DMS 273 (cell line): ENCODE results near the gene HS3ST2.

ENCODE experiments used
- DNase-seq: peaks from one replicate; lab custom pipeline; 2025; ENCODE audit not compliant: unreplicated experiment; lab: John Stamatoyannopoulos, UW

Gene HS3ST2

DNA sequence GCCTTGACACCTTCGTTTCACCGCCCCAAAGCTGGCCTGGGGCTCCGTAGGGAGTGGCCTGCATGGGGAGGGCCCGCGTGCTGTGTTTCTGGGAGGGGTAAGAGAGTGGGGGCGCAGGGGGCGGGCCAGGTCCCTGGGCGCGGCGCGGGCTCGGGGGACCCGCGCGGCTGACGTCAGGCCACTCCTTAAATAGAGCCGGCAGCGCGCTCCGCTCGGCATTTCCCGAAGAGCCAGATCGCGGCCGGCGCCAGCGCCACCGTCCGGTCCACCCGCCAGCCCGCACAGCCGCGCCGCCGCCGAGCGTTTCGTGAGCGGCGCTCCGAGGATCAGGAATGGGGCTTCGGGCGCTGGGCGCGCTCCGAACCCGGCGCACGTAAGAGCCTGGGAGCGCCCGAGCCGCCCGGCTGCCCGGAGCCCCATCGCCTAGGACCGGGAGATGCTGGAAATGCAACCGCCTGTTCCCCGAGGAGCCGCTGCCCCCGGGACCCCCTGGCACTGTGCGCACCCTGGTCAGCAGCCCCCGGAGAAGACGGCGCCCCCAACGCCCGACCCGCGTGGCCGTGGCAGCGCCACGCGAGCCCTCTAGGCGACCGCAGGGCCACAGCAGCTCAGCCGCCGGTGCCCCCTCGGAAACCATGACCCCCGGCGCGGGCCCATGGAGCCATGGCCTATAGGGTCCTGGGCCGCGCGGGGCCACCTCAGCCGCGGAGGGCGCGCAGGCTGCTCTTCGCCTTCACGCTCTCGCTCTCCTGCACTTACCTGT is at the start of gene HS3ST2:
Gene HS3ST2 (plus strand): TSS at position 215 of the 763 bp plus-strand sequence. CDS start 449 bp downstream, at position 664.
- peak; percentile 84 for DNase-seq

DNA sequence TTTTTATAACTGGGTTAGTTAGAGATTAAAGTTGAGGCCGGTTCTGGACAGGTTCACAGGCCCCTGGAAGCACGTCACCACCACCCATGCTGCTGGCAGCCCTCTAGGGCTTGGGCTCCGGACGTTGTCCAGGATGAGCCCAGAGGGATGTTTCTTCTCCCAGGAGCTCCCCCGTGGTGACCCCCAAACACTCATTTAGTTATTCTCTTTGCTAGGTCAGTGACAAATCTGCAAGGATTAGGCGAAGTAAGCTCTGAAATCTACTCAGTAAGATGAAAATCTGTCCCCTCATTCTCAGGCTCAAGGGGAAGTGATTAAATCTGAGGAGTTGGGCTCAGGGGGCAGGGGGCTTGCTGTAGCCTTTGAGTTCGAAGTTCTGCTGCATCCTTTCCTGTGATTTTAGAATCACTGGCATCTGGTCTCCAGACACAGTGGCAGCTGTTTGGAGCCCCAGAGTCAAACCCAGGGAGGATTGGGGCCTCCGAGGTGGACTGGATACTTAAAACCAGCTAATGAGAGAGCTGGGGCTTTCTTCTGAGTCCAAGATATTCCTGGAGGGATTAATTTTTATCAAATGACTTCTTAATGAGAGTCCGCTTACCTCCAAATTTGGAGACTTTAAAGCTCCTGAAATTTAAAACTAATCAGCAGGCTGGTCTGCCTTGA is 49.2 kb upstream of the HS3ST2 start:
- DNase-seq = peak; percentile 16

DNA sequence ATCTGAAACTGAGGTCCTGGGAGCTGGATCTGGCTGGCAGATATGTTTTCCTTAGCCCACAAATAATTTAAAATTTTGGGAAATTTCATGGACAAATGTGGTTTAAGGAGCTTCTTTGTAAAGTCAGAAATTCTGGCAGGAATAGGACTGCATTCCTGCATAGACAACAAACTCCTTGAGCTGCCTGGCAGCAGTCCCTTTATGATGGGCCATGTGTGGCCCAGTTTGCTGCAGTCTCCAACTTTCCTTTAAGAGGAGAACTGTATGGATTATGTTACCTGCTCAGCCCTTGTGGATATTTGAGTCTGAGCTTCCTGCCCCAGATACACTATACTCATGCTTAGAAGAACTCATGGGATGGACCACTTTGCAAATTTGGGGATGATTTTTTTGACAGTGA is 48.5 kb upstream of the HS3ST2 start:
- DNase-seq = no peak

DNA sequence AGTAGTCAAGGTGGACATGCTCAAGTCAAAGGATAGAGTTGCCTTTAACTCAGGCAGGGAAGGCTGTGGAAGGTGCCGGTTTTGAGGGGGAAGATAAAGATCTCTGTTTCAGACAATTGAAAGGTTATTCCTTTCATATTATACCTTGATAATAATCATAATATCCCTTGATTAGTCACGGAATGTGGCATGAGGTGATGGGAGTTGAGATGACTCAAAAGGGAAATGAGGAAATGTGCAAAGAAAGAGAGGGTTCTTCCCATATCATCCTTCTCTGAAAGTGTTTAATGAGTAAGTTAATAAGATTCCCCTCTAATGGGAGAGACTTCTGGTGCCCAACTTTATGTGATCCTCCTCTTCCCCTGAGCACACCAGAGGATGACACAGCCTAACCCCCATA is 43.1 kb upstream of the HS3ST2 start:
- DNase-seq = no peak

DNA sequence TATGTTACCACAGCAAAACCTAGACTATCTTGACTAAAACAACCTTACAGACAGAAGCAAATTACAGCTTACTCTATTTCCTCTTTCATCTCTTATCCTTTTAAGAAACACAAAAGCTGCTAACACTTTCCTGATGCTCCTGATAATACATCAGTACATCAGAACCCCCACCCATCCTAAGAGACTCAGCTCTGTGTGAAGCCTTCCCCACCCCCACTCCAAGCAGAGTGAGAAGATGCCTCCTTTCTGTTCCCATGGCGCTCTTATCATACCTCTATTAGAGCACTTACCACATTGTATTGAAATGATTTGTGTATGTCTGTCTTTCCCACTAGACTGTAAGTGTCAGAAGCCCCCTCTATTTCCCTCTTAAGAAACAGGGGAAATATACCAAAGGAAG is 42.4 kb upstream of the HS3ST2 start:
- no peak for DNase-seq

DNA sequence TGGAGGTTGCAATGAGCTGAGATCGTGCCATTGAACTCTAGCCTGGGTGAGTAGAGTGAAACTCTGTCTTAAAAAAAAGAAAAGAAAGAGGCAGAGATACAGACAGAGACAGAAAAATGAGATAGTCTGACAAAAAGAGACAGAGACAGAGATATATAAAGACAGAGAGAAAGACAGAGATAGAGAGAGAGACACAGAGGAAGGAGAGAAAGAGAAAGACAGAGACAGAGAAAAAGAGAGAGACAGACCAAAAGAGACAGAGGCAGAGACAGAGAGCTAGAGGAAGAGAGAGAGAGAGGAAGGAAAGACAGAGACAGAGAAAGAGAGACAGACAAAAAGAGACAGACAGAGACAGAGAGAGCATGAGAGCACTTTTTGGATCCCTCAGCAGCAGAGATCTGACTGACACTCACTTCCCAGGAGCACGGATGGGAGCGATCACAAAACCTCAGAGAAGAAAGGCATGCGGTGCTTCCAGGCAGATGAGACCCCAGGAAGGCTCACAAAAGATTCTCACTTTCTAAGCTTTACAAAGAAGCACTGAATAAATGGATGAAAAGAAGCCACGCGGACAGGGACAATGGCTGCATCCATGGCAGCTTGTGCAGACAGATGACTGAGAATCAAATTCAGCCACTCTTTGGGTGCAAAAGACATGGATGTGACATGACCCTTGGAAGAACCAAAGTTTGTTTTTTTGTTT is 38.6 kb upstream of the HS3ST2 start:
- no peak for DNase-seq

DNA sequence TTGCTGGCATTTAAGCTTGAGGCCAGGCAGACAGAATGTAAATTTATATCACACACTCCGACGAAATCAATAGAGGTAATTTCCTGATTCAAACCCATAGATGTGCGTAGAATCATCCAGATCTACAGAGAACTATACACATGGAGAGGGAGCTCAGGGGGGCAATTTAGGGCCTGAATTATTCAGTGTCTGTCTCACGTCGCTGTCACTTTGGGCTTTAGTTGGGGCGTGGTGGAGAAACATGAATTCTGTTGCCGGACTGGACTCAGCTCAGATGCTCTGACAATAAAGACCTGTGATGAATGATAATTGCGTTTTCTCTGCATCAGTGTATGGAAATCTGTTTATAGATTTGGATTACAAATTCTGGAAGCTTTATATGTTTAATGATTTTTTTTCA is 32.5 kb upstream of the HS3ST2 start:
- DNase-seq = no peak

DNA sequence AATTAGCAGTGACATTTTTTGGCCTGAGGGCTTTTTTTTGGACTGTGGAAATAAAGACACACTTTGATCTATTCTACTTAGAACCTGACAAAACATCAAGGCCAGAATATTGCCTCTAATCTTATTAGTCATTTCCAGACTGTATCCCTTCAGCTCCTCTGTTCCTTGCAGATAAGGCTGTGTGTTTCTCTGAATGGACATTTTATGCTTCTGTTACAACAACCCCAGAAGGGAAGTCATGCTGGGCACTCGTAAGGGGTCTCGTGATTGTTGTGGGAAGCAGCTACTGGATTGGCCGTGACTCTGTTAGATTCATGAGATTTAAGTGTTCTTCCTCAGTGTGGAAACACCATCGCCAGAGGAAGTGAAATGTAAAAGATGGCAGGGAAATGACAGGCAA is 31.6 kb upstream of the HS3ST2 start:
- DNase-seq = no peak

DNA sequence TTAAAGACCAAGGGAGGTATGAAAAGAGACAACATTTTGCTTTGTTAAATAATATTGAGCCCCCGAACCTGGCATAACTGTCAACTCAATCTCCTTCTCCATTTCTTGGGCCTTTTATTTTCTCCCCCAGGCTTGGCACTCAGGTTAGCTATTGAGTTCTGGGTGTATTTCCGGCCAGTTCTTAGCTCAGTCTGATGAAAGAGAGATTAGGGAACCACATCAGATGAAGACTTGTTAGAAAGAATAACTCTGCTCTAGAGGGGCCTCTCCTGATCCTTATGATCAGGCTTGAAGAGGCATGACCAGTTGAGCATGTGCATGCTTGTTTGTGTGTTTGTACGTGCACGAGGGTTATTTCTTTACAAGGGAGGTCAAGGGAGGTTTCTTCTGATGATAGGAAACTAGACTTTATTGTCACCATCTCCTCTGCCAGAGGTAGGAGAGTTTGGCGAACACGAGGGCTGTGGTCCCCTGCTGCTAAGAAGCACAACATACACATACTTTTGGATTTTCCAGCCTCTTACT is 29.2 kb upstream of the HS3ST2 start:
- no peak for DNase-seq

DNA sequence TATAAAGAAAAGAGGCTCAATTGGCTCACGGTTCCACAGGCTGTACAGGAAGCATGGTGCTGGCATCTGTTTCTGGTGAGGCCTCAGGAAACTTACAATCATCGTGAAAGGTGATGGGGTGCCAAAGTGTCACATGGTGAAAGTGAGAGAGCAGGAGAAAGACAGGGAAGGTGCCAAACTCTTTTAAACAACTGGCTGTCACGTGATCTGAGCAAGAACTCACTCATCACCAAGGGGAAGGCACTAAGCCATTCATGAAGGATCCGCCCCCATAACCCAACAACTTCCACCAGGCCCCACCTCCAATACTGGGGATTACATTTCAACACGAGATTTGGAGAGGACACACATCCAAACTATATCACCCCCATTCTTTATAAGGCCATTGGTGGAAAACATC is 28.4 kb upstream of the HS3ST2 start:
- no peak for DNase-seq

DNA sequence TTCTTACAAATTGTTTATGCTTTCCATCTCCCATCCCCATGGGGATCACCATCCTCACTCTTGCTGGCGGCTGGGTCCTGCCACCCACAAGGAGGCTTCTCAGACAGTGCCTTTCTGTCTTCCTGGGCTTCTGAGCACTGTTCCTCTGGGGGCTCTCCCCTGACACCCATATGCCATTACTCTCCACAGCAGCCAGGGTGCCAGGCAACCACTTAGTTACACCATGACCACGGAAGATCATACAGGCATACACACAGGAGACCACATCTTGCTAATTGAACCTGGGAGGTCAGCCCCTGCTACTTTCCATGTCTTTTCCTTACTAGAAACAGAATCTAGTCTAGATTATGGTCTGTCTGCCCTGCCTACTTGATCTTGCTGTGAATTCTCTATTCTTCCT is 27.7 kb upstream of the HS3ST2 start:
- no peak for DNase-seq

DNA sequence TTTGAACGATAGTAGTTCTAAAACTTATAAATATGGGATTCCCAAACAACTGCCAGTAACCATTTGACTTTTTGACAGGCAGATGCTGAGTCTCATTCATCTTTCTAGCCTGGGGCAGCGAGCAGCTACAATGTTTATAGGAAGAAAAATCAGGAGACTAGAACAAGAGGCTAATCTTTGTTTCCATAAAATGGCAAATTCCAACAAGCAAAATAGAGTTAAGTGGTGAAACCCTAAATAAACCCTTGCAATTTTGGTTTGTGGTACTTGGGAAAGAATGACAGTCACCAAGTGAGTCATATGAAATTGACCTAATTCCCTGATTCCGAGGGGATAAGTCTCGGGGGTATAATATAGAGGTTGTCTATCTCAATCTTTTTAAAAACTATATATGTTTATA is 27.3 kb upstream of the HS3ST2 start:
- no peak for DNase-seq

DNA sequence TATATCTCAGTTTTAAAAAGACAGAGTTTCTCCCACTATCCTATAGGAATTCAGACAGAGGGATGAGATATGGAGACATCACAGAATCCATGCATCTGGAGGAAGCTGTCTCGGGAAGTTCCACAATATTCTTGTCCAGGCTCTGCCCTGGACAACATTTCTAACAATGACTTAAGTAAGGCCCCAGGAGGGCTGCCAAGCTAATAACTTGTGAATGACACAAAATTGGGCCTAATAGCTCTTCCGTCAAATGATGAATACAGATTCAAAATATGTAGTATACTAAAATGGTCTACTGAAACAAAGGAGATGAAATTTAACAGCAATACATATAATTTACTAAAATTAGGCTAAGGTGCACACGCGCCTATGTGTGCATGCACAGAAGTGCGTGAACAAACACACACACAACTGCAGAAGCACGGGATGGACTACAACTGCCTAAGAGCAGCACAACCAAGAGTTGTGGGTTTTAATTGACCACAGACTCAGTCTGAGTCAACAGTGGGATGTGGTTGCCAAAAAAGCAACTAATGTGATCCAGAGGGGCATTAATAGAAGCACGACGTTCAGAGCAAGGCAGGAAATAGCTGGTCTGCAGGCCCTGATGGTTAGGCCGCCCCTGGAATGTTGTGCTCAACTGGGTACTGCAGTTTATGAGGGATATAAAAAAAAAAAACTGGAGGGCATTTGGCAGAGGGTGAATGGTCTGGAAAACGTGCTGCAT is 26.3 kb upstream of the HS3ST2 start:
- no peak for DNase-seq

DNA sequence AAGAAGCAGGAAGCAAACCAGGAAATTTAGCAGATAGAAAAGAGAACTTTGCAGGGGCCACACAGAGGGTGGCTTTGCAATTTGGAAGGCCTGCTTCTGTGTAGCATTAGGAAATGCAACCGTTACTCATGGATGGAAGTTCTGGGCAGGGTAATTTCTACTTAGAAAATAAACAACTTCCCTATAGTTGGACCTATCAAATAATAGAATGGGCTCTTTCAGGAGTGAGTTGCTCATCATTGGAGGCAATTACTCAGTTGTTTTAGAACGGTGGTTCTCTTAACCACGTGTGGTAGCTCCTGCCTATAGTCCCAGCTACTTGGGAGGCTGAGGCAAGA is 25.8 kb upstream of the HS3ST2 start:
- no peak for DNase-seq

DNA sequence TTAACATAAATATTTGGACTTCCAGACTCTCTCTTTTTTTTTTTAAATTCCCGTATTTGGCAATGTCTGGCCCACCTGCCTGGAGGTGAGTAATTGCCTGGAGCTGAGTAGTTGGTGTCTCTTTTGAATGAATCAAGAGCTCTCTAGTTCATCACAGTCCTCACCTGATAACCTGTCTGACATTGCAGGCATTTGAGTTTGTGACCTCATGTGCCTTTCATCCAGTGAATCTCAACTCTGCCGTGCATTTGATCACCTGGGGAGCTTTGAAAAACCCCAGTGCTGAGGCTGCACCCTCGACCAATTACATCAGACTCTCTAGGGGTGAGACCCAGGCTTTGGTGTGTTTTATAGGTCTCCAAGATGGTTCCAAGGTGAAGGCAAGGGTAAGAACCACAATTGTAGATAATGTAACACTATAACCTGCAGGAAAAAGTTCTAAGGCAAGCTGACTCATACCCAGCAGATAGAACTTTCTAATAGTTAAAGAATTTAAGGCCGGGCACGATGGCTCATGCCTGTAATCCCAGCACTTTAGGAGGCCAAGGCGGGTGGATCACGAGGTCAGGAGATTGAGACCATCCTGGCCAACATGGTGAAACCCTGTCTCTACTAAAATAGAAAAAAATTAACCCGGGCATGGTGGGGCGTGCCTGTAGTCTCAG is 24.5 kb upstream of the HS3ST2 start:
- DNase-seq = no peak

DNA sequence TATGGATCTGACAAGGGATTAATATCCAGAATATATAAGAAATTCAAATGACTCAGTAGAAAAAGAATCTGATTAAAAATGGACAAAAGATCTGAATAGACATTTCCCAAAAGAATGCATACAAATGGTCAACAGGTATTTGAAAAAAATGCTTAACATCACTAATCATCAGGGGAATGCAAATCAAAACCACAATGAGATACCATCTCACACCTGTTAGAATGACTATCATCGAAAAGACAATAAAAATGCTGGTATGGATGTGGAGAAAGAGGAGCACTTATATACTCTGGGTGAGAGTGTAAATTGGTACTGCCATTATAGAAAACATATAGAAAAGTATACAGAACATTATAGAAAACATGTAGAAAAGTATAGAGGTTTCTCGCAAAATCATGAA is 16.4 kb upstream of the HS3ST2 start:
- no peak for DNase-seq

DNA sequence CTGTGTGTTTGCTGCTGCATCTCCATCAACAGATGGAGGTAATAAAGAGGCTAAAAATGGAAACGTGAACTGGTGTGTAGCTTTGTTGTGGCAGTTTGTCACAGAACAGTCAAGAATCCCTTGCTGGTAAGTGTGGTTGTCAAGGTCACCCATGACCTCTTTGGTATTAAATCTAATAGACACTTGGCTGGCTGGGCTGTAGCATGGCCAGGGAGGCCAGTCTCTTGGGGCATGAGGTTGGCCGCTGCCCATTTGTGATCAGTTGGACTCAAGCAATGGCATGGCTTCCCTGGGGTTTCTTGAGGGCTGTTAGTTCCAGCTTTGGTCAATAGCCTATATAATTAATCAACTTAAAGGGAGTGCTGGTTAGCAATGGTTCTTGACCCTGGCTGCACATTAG is 14.8 kb upstream of the HS3ST2 start:
- DNase-seq = no peak

DNA sequence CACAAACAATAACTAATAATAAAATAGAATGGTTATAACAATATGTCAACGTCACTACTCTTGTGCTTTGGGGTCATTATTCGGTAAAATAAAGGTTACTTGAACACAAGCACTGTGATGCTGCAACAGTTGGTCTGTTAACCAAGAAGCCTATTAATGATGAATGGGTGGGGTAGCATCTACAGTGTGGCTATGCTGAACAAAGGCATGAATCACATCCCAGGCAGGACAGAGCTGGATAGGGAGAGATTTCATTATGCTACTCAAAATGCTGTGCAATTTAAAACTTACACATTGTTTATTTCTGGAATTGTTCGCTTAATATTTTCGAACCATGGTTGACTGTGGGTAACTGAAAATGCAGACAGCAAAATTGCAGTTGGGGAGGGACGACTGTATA is 9.1 kb upstream of the HS3ST2 start:
- DNase-seq = no peak

DNA sequence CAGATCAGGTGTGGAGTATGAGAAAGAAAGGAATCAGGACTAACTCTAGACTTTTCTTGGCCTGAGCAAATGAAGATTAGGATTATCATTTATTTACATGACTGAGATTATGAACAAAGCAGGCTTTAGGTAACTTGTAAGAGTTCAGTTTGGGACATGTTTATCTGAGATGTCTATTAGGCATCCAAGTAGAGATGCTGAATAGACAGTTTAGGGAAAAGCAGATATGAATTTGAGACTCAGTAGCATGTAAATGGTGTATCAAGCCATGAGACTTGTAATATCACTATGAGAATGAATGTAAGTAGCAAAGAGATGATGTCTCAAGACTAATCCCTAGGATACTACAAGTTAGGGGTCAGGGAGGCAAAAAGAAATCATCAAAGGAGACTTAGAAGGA is 8.6 kb upstream of the HS3ST2 start:
- DNase-seq = no peak

DNA sequence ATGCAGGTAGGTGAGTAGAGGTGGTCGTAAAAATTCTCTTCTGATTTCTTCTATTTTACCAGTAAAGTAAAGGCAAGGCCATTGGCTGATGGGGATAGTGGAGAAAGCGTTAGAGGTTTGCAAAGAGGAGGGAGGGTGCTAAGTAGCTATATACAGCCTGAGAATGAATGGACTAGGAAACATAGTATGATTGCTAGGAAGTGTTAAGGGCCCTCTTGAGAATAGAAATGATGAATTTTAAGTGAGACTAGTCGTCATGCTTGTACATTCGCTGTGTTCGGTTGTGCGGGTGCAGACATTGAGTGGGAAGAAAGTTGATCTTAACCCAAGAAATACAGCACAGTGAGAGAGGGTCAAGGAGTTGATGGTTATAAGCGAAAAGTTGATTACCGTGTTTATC is 7.2 kb upstream of the HS3ST2 start:
- DNase-seq = no peak

DNA sequence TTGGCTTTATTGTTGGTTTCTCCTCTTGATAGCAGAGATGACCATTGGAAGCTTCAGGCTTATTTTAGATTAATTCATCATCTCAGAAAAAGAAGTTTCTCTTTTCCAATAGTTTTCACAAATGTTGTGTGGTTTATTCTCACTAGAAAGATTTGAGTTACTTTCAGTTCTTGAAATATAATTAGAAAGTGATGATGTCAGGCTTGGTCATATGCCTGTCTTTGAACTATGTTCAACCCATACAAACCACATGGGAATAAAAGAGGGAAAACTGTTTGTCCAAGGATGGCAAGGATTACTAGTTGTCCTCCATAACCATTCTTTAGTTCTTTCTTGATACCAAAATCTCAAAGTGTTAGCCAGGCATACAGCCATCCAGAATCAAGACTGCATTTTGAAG is 3.7 kb upstream of the HS3ST2 start:
- DNase-seq = no peak
